Uterus (tissue), 4 donors: ENCODE measurements around the gene FRMD5. TPM values are rescaled to one million over a fixed set of nuclear protein-coding genes. Genes with fewer than 3 reads are reported as not detected.
"Not testable (repeated sequence)": the region's sequence is repeated elsewhere in the genome, so short reads cannot be mapped to it uniquely, and the experiment has no call there.

ENCODE experiments used
- DNase-seq, 2 donors: peaks; one replicate each; pipeline ENCODE4 v3.0.0-alpha.2; 2019 to 2020
- H3K27ac ChIP-seq, 2 donors: fragments of 200-600 bp; sonication (generic); 1 replicate in 1 of 2; 2 replicates in 1 of 2; pipeline ENCODE4 v1.5.1; 2016 to 2018
- H3K27me3 ChIP-seq, 2 donors: fragments of 200-600 bp; sonication (generic); one replicate each; pipeline ENCODE4 v1.5.1; 2018 to 2019; ENCODE audit warnings: control low read depth in 1 of 2
- H3K36me3 ChIP-seq, 2 donors: fragments of 200-600 bp; sonication (generic); one replicate each; pipeline ENCODE4 v1.5.1; 2019; ENCODE audit warnings: control low read depth in 1 of 2
- H3K4me1 ChIP-seq, 2 donors: fragments of 200-600 bp; sonication (generic); one replicate each; pipeline ENCODE4 v1.5.1; 2018 to 2019; ENCODE audit warnings: control low read depth in 1 of 2
- H3K4me3 ChIP-seq, 2 donors: fragments of 200-600 bp; sonication (generic); 1 replicate in 1 of 2; 2 replicates in 1 of 2; pipeline ENCODE4 v1.5.1; 2018 to 2019; ENCODE audit warnings: mild to moderate bottlenecking in 1 of 2
- H3K9me3 ChIP-seq, 2 donors: fragments of 200-600 bp; sonication (generic); one replicate each; pipeline ENCODE4 v1.5.1; 2019; ENCODE audit warnings: control low read depth in 1 of 2
- CTCF ChIP-seq, 4 experiments: fragments of 200-600 bp in 2 of 4; fragments of 450-650 bp in 2 of 4; sonication (generic) in 2 of 4; IDR thresholded peaks; one replicate each; pipeline ENCODE4 v1.5.1; 2016 to 2019; ENCODE audit warnings: antibody characterized with exemption in 4 of 4, mild to moderate bottlenecking in 2 of 4, moderate library complexity in 1 of 4
- POLR2A ChIP-seq, 2 donors: fragments of 450-650 bp; IDR thresholded peaks; one replicate each; pipeline ENCODE4 v1.6.1; 2016; ENCODE audit warnings: antibody characterized with exemption in 2 of 2, mild to moderate bottlenecking in 1 of 2, moderate library complexity in 1 of 2
- intact Hi-C: fragments of 100-400 bp; cut with DNase I; formaldehyde crosslinking; loops from one replicate; pipeline ENCODE4 v1.15.1; 2023; ENCODE audit warnings: low total_unique reads
- total RNA-seq, 4 donors: library from RNA; depleted of rRNA in 3 of 4; stranded (reverse); fragments of >200 nt in 3 of 4; gene quantifications; one replicate each; pipeline versions ENCODE4 v1.1.0 to v1.2.4, GENCODE V29; 2014 to 2023
- donor health status: DM: yes; HTN: yes; CAD: no.

Gene FRMD5
- total RNA-seq, 4 donors from 2014 or later, result 0.37 to 1.0 TPM; not detected in 2

GRCh38 chr15:44227584-44227983 lies 32.5 kb upstream of the FRMD5 start:
- no peaks in the 10 kb centered on the region for H3K9me3 ChIP-seq
- no peaks in the 10 kb centered on the region for H3K36me3 ChIP-seq
- intact Hi-C loops, result no loop called here
- DNase-seq, result no peak
- no peak overlapping the region for H3K27ac ChIP-seq
- H3K4me3 ChIP-seq, result no peak overlapping the region
- TF ChIP-seq POLR2A (IDR thresholded peaks at IDR 0.05) (no peak), CTCF (IDR thresholded peaks at IDR 0.05) (no peak)
- H3K27me3 ChIP-seq, result no peaks in the 10 kb centered on the region
- no peaks in the 10 kb centered on the region for H3K4me1 ChIP-seq

GRCh38 chr15:44227001-44227400 lies 31.9 kb upstream of the FRMD5 start:
- H3K4me1 ChIP-seq, H3K4me3 ChIP-seq, H3K27ac ChIP-seq, intact Hi-C loops, H3K36me3 ChIP-seq, H3K9me3 ChIP-seq, DNase-seq, H3K27me3 ChIP-seq: not testable (repeated sequence)

- Histone ChIP-seq H3K9me3 (no peaks in the 10 kb centered on the region), H3K4me1 (no peaks in the 10 kb centered on the region), H3K27me3 (no peaks in the 10 kb centered on the region), H3K36me3 (no peaks in the 10 kb centered on the region), H3K27ac (no peak overlapping the region), H3K4me3 (no peak overlapping the region)
- no peak for TF ChIP-seq POLR2A (IDR thresholded peaks at IDR 0.05)
- no peak for TF ChIP-seq CTCF (IDR thresholded peaks at IDR 0.05)
- DNase-seq, result no peak
- intact Hi-C loops, result no loop called here
Measured at GRCh38 chr15:44222478-44222877, 27.4 kb upstream of the FRMD5 start.

GRCh38 chr15:44219073-44219472 lies 24.0 kb upstream of the FRMD5 start:
- Histone ChIP-seq H3K4me1 (no peaks in the 10 kb centered on the region), H3K4me3 (no peak overlapping the region), H3K9me3 (no peaks in the 10 kb centered on the region), H3K36me3 (no peaks in the 10 kb centered on the region), H3K27ac (no peak overlapping the region), H3K27me3 (no peaks in the 10 kb centered on the region)
- DNase-seq, result no peak
- intact Hi-C loops, result no loop called here
- no peak for TF ChIP-seq CTCF (IDR thresholded peaks at IDR 0.05)
- TF ChIP-seq POLR2A (IDR thresholded peaks at IDR 0.05), result no peak

GRCh38 chr15:44216958-44217357 lies 21.9 kb upstream of the FRMD5 start:
- Histone ChIP-seq H3K4me3 (no peak overlapping the region), H3K27ac (no peak overlapping the region), H3K4me1 (no peaks in the 10 kb centered on the region), H3K9me3 (no peaks in the 10 kb centered on the region), H3K36me3 (no peaks in the 10 kb centered on the region), H3K27me3 (no peaks in the 10 kb centered on the region)
- DNase-seq, result no peak
- TF ChIP-seq CTCF (IDR thresholded peaks at IDR 0.05) (no peak), POLR2A (IDR thresholded peaks at IDR 0.05) (no peak)
- intact Hi-C loops, result no loop called here

GRCh38 chr15:44215594-44215993 lies 20.5 kb upstream of the FRMD5 start:
- DNase-seq, result no peak
- no peaks in the 10 kb centered on the region for H3K9me3 ChIP-seq
- TF ChIP-seq CTCF (IDR thresholded peaks at IDR 0.05), result no peak
- no peak for TF ChIP-seq POLR2A (IDR thresholded peaks at IDR 0.05)
- H3K36me3 ChIP-seq, result no peaks in the 10 kb centered on the region
- intact Hi-C loops, result no loop called here
- no peaks in the 10 kb centered on the region for H3K27me3 ChIP-seq
- H3K27ac ChIP-seq, result no peak overlapping the region
- no peak overlapping the region for H3K4me3 ChIP-seq
- H3K4me1 ChIP-seq, result no peaks in the 10 kb centered on the region
